Activated naive CD4-positive, alpha-beta T cell treated with anti-CD3 and anti-CD28 coated beads, Interleukin-2, amount 50 U/mL, for 24 hours (primary cell): Measurements from ENCODE around the gene TUSC2.
A peak's percentile ranks its signal among the peaks of the same experiment; 100 is the strongest.

Experiments used
- H3K27ac Mint-ChIP-seq: one replicate; pipeline ENCODE4 v1.8.0; 2021; ENCODE audit warnings: mild to moderate bottlenecking, mixed read lengths
- H3K27me3 Mint-ChIP-seq: one replicate; pipeline ENCODE4 v1.8.0; 2021; ENCODE audit warnings: mixed read lengths
- H3K36me3 Mint-ChIP-seq: one replicate; pipeline ENCODE4 v1.8.0; 2021; ENCODE audit warnings: mixed read lengths
- H3K4me1 Mint-ChIP-seq: one replicate; pipeline ENCODE4 v1.8.0; 2021; ENCODE audit warnings: mixed read lengths
- H3K4me3 Mint-ChIP-seq: one replicate; pipeline ENCODE4 v1.8.0; 2021; ENCODE audit warnings: mild to moderate bottlenecking, mixed read lengths
- H3K9me3 Mint-ChIP-seq: one replicate; pipeline ENCODE4 v1.8.0; 2021; ENCODE audit warnings: mixed read lengths

Gene TUSC2

GRCh38 chr3:50342813-50343633 is 15.0 kb upstream of the TUSC2 start:
- H3K4me3 Mint-ChIP-seq, result no peak overlapping the region
- H3K9me3 Mint-ChIP-seq, result no peaks in the 10 kb centered on the region
- H3K36me3 Mint-ChIP-seq, result no peaks in the 10 kb centered on the region
- peaks cover 46% of the 10 kb centered on the region for H3K4me1 Mint-ChIP-seq
- H3K27me3 Mint-ChIP-seq, result no peaks in the 10 kb centered on the region
- H3K27ac Mint-ChIP-seq, result no peak overlapping the region

- Mint-ChIP-seq H3K4me3 (no peak overlapping the region), H3K36me3 (no peaks in the 10 kb centered on the region), H3K9me3 (no peaks in the 10 kb centered on the region), H3K27ac (no peak overlapping the region), H3K27me3 (no peaks in the 10 kb centered on the region), H3K4me1 (peaks cover 39% of the 10 kb centered on the region)
These were observed 14.1 kb upstream of the TUSC2 start for GRCh38 chr3:50341996-50342650.

GRCh38 chr3:50341537-50341936 is 13.5 kb upstream of the TUSC2 start:
- H3K9me3 Mint-ChIP-seq, result no peaks in the 10 kb centered on the region
- peaks cover 2% of the 10 kb centered on the region for H3K36me3 Mint-ChIP-seq
- no peaks in the 10 kb centered on the region for H3K27me3 Mint-ChIP-seq
- H3K4me3 Mint-ChIP-seq, result peak overlapping the region; percentile 74
- peaks cover 39% of the 10 kb centered on the region for H3K4me1 Mint-ChIP-seq
- H3K27ac Mint-ChIP-seq, result no peak overlapping the region

GRCh38 chr3:50340448-50341329 is 12.7 kb upstream of the TUSC2 start, which contains the start of gene RASSF1:
RASSF1 (minus strand) TSS chr3:50340836; CDS start chr3:50340805, 31 bp downstream.
- H3K36me3 Mint-ChIP-seq, result peaks cover 4% of the 10 kb centered on the region
- H3K9me3 Mint-ChIP-seq, result no peaks in the 10 kb centered on the region
- no peaks in the 10 kb centered on the region for H3K27me3 Mint-ChIP-seq
- H3K4me1 Mint-ChIP-seq, result peaks cover 41% of the 10 kb centered on the region
- H3K4me3 Mint-ChIP-seq, result peak within 1 kb of the TSS; percentile 98
- H3K27ac Mint-ChIP-seq, result peak within 1 kb of the TSS; percentile 69

DNA sequence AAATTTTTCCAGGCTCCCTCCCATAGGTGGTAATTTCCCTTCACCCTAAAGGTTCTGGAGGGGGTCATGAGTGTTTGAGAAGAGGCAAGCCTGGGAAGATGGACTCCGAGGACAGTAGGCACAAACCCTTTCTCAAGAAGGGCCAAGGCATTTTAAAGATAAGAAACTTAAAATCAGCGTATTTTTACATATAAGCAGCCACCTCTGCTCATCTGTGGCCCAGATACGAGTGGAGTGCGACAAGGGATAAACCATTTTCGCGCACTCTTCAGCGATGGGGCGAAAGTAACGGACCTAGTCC is 12.1 kb upstream of the TUSC2 start:
- Mint-ChIP-seq H3K36me3 (peaks cover 4% of the 10 kb centered on the region), H3K4me3 (peak overlapping the region; percentile 98), H3K4me1 (peaks cover 47% of the 10 kb centered on the region), H3K27me3 (no peaks in the 10 kb centered on the region), H3K9me3 (no peaks in the 10 kb centered on the region), H3K27ac (peak overlapping the region; percentile 69)

GRCh38 chr3:50339485-50340146 is 11.6 kb upstream of the TUSC2 start:
- no peaks in the 10 kb centered on the region for H3K27me3 Mint-ChIP-seq
- H3K27ac Mint-ChIP-seq, result peak overlapping the region; percentile 69
- peaks cover 49% of the 10 kb centered on the region for H3K4me1 Mint-ChIP-seq
- H3K9me3 Mint-ChIP-seq, result no peaks in the 10 kb centered on the region
- peak overlapping the region; percentile 98 for H3K4me3 Mint-ChIP-seq
- peaks cover 4% of the 10 kb centered on the region for H3K36me3 Mint-ChIP-seq

DNA sequence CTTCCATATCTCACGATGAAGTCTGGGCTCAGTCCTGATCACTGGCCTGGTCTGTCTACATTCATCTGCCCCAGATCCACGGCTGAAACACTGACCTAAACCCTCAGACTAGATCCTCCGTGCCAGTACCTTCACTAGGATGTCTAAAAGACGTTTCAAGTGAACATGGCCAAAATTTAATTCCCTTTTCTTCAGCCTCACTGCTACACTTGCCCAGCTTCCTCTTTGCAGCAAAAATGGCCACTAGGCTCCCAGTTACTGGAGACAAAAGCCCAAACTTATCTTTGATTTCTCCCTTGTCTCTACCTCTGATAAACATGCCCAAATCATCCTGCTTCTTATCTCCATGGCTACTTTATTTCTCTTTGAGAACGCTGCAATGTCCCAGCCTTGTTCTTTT is 10.9 kb upstream of the TUSC2 start:
- H3K27ac Mint-ChIP-seq, result peak overlapping the region; percentile 85
- H3K4me3 Mint-ChIP-seq, result peak overlapping the region; percentile 98
- H3K36me3 Mint-ChIP-seq, result peaks cover 4% of the 10 kb centered on the region
- H3K27me3 Mint-ChIP-seq, result no peaks in the 10 kb centered on the region
- peaks cover 55% of the 10 kb centered on the region for H3K4me1 Mint-ChIP-seq
- no peaks in the 10 kb centered on the region for H3K9me3 Mint-ChIP-seq

- peaks cover 61% of the 10 kb centered on the region for H3K4me1 Mint-ChIP-seq
- H3K4me3 Mint-ChIP-seq, result peak overlapping the region; percentile 98
- H3K9me3 Mint-ChIP-seq, result no peaks in the 10 kb centered on the region
- no peaks in the 10 kb centered on the region for H3K27me3 Mint-ChIP-seq
- peak overlapping the region; percentile 99 for H3K27ac Mint-ChIP-seq
- H3K36me3 Mint-ChIP-seq, result peaks cover 4% of the 10 kb centered on the region
These were observed 9.3 kb upstream of the TUSC2 start for GRCh38 chr3:50337175-50337861.

DNA sequence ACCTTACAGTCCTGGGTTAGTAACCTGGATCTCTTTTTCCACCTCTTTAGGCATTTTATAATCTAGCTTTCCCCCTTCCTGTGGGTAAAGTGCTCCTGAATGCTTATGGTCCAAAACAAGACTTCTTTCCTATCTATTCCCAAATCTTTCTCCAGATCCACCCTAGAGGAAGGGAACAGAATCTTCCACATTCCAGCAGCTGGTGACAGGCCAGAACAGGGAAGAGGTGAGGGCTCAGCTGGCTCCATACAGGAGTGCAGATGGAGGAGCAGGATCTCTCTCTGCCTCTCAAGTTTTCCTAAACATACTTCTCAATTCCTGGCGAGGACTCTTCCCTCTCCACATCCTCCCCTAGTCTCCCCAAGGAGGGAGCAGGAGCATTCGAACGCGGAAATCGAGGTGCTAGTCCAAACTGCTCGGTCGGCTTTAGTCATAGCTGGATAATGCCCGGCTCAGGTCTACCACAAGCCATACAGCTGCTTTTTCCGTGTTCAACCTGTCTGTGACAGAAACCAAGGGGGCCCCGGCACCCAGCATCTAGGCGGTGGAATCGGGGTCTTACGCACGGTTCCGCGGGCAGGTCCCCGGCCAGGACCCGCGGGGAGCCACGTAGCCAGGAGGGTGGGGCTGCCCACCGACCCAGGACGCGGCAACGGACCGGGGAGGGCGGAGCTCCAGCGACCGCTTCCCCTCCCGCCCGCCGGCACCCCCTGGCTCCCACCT is 8.6 kb upstream of the TUSC2 start:
- Mint-ChIP-seq H3K27ac (peak overlapping the region; percentile 99), H3K36me3 (peaks cover 4% of the 10 kb centered on the region), H3K4me3 (peak overlapping the region; percentile 98), H3K9me3 (no peaks in the 10 kb centered on the region), H3K27me3 (no peaks in the 10 kb centered on the region), H3K4me1 (peaks cover 61% of the 10 kb centered on the region)

GRCh38 chr3:50334339-50335075 is 6.5 kb upstream of the TUSC2 start:
- peaks cover 4% of the 10 kb centered on the region for H3K36me3 Mint-ChIP-seq
- peak overlapping the region; percentile 61 for H3K4me3 Mint-ChIP-seq
- H3K4me1 Mint-ChIP-seq, result peaks cover 48% of the 10 kb centered on the region

DNA sequence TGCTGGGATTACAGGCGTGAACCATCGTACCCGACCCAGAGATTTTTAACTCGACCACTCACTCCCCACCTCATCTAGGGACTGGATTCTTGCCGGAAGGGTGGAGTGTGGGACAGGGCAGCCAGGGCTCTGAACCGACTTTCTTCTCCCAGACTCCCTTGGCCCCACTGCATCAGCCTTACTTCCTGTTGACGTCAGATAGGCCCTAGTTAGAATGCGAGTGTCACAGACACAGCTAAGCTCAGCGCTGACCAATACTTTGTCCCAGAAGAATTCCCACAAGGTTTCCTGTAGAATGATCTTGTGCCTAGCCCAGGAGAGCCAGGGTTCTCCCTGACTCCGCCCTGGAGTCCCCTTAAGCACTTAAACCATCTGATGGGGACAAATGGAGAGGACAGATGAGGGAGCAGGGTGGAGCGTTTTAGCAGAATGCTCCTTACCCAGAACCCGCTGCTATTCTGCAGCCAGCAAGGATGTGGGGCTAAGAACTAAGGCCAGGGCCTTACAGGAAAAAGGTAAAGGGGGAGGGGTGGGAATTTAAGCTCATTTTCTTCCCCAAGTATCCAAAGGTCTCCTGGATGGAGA is 5.8 kb upstream of the TUSC2 start:
- H3K27ac Mint-ChIP-seq, result peak overlapping the region; percentile 79
- H3K4me1 Mint-ChIP-seq, result peaks cover 41% of the 10 kb centered on the region
- peaks cover 4% of the 10 kb centered on the region for H3K36me3 Mint-ChIP-seq
- H3K27me3 Mint-ChIP-seq, result no peaks in the 10 kb centered on the region
- H3K9me3 Mint-ChIP-seq, result no peaks in the 10 kb centered on the region
- H3K4me3 Mint-ChIP-seq, result peak overlapping the region; percentile 61

More at GRCh38 chr3:50334339-50335075, 6.5 kb upstream of the TUSC2 start:
- Mint-ChIP-seq H3K9me3 (no peaks in the 10 kb centered on the region), H3K27ac (peak overlapping the region; percentile 65), H3K27me3 (no peaks in the 10 kb centered on the region)

GRCh38 chr3:50331364-50331907 is 3.4 kb upstream of the TUSC2 start:
- Mint-ChIP-seq H3K27ac (no peak overlapping the region), H3K27me3 (no peaks in the 10 kb centered on the region), H3K36me3 (peaks cover under 1% of the 10 kb centered on the region), H3K9me3 (no peaks in the 10 kb centered on the region), H3K4me3 (no peak overlapping the region), H3K4me1 (peaks cover 40% of the 10 kb centered on the region)

DNA sequence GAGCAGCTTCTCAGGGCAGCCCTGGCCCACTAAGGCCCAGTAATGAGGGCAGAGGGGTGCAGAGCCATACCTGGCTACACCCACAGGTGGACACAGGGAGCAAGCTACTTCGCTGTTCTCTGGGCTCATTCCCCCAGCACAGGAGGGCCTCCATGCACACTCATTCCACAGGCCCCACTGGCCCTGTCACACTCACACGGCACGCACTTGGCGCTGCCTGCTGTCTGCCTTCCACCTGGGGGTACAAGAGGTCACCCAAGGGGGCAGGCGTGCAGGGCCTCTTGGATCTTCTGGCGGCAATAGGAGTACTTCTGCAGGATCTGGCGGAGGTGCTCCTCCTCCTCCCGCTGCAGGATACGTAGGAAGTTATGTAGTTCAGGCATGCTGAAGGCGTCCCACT is 2.3 kb upstream of the TUSC2 start:
- no peaks in the 10 kb centered on the region for H3K36me3 Mint-ChIP-seq
- no peaks in the 10 kb centered on the region for H3K27me3 Mint-ChIP-seq
- no peak overlapping the region for H3K27ac Mint-ChIP-seq
- H3K4me1 Mint-ChIP-seq, result peaks cover 30% of the 10 kb centered on the region
- no peaks in the 10 kb centered on the region for H3K9me3 Mint-ChIP-seq
- no peak overlapping the region for H3K4me3 Mint-ChIP-seq
